Measurements from ENCODE around the gene ABCA2. TPM values are rescaled to one million over a fixed set of nuclear protein-coding genes. Genes with fewer than 3 reads are reported as not detected.

ABCA2 gene
- total and polyA plus RNA-seq, 9 of the 15 experiments (the other 6 are each of a cell fraction or from before 2014, with no cell fraction given), result 0.69 to 16.3 (median 6.1) TPM; not detected in 2

- TF ChIP-seq ATF1 (CRISPR knock-in tag; IDR thresholded peaks at IDR 0.05) (no peak), ATF1 (tag; IDR thresholded peaks at IDR 0.05) (peak; percentile 27; the same call in 1 of the 2 replicates), ARID3A (IDR thresholded peaks at IDR 0.05; ENCODE audit: borderline replicate concordance, low read depth, low read length) (no peak), NFE2L1 (tag; IDR thresholded peaks at IDR 0.05; ENCODE audit: borderline replicate concordance, low read depth) (no peak), SNIP1 (IDR thresholded peaks at IDR 0.05; ENCODE audit: low read depth) (no peak), ZMIZ1 (IDR thresholded peaks at IDR 0.05; ENCODE audit: low read depth in 2 of 2, low read length in 2 of 2) (no peak), ZNF280B (CRISPR knock-in tag; IDR thresholded peaks at IDR 0.05) (no peak), CHD1 (IDR thresholded peaks at IDR 0.05; ENCODE audit: low read length) (no peak), ZNF197 (CRISPR knock-in tag; IDR thresholded peaks at IDR 0.05; ENCODE audit: low read depth) (no peak), CCAR2 (IDR thresholded peaks at IDR 0.05; ENCODE audit: low read depth, low read length) (no peak), FOXJ3 (CRISPR knock-in tag; IDR thresholded peaks at IDR 0.05) (no peak), CAMTA2 (CRISPR knock-in tag; conservative IDR thresholded peaks at IDR 0.05) (no peak), ZSCAN29 (IDR thresholded peaks at IDR 0.05) (no peak), RBM14 (IDR thresholded peaks at IDR 0.05; ENCODE audit: borderline replicate concordance, insufficient read depth, low read depth, low read length) (no peak), KLF16 (IDR thresholded peaks at IDR 0.05) (no peak), ZNF431 (CRISPR knock-in tag; IDR thresholded peaks at IDR 0.05) (peak; percentile 62; the same call in 1 of the 2 replicates), SRSF9 (IDR thresholded peaks at IDR 0.05; ENCODE audit: borderline replicate concordance, low read depth, low read length) (no peak)
- TF ChIP-seq, protein P1, sequence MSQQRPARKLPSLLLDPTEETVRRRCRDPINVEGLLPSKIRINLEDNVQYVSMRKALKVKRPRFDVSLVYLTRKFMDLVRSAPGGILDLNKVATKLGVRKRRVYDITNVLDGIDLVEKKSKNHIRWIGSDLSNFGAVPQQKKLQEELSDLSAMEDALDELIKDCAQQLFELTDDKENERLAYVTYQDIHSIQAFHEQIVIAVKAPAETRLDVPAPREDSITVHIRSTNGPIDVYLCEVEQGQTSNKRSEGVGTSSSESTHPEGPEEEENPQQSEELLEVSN (IDR thresholded peaks at IDR 0.05; ENCODE audit: borderline replicate concordance in 1 of 2, extremely low read depth in 1 of 2, insufficient read depth in 1 of 2, insufficient read length in 1 of 2, low read depth in 1 of 2, low read length in 1 of 2, poor library complexity in 1 of 2, severe bottlenecking in 1 of 2), result peak; percentile 85 to 98
These were observed 35.8 kb downstream of the ABCA2 start, which contains the start of gene PAXX (continued) for GRCh38 chr9:136991993-136992818.
